HG03558 (cell line): ENCODE measurements around the gene TXNDC9.
"Not testable (repeated sequence)": the region's sequence is repeated elsewhere in the genome, so short reads cannot be mapped to it uniquely, and the experiment has no call there.

Source experiments
- ATAC-seq: cut with Tn5 transposase; IDR thresholded peaks from one replicate; pipeline ENCODE4 v1.9.1; 2021; ENCODE audit warnings: moderate number of reproducible peaks; ENCODE audit not compliant: unreplicated experiment; ENCODE audit errors: extremely low read depth

The TXNDC9 gene

DNA sequence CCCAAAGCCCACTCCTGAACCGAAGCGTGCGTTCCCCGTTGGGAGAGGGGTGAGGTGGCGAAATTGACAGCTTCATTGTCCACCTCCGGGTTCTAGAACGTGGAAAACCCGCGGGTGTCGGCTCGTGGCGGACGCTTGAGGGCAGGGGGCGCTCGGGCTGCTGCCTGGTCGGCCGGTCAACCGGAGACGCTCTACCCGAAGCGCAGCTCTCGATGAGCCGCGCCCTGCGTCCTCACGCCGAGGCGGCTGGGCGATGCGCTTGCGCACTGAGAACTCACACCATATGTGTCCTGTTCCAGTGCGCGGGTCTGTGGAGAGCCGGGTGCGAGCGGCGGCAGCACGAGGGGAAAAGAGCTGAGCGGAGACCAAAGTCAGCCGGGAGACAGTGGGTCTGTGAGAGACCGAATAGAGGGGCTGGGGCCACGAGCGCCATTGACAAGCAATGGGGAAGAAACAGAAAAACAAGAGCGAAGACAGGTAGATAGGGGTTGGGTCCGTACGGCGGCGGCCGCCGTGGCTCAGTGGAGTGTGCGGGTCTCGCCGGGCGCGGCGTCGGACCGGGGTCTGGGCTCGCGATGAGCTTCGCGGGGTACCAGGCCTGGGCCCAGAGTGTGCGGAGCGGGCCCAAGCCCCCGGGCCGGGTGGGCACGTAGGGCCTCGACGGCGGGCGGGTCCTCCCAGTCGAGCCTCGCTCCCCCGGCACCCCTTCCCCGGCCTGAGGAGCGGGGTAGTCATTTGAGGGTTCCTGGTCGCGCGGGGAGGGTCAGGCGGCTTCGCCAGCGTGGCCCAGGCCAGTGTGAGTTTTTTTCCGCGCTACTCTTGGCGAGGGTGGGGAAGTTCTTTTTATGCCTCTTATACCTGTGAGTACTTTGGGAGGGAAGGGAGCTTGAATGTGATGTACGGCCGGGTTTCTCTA is 1.2 kb upstream of the TXNDC9 start, which contains the start of gene EIF5B:
Gene EIF5B (plus strand): TSS at position 277 of the 916 bp plus-strand sequence. CDS start 166 bp downstream, at position 443.
- peak; percentile 44 for ATAC-seq

DNA sequence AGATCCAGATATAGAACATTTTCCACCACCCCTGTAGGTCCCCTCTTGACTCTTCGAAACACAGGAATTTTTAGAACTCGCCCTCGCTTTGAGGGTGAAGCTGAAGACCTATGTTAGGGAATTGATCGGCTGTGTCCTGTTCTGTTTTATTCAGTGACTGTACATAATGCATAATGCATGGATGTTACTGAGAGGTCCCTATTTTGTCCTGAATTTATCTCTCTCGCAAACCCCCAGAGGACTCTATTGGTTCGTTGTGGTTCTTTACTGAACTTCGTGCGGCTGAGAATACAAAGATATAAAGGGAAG is 625 bp upstream of the TXNDC9 start:
- no peak for ATAC-seq

DNA sequence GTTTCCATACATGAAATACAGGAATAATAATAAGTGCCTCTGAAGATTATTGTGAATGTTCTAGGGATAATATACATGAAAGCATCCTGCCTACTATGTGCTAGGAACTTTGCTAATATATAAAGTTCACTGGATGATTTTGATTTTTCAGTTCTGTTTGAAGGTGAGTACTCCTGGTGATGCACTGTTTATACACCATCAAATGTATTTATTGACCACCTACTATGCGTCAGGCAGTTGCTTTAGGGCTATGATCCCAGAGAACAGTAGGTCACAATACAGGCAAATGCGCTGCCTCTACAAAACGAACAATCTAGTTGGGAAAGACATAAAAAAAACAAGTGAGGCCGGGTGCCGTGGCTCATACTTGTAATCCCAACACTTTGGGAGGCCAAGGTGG is 10.7 kb downstream of the TXNDC9 start:
- ATAC-seq: no peak

DNA sequence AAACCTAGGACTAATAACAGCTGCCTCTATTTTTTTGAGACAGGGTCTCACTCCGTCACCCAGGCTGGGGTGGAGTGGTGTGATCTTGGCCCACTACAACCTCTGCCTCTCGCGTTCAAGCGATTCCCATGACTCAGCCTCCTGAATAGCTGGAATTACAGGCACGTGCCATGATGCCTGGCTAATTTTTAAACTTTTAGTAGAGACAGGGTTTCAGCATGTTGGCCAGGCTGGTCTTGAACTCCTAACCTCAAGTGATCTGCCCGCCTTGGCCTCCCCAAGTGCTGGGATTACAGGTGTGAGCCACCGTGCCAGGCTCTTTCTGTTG is 18.3 kb downstream of the TXNDC9 start:
- not testable (repeated sequence) for ATAC-seq

DNA sequence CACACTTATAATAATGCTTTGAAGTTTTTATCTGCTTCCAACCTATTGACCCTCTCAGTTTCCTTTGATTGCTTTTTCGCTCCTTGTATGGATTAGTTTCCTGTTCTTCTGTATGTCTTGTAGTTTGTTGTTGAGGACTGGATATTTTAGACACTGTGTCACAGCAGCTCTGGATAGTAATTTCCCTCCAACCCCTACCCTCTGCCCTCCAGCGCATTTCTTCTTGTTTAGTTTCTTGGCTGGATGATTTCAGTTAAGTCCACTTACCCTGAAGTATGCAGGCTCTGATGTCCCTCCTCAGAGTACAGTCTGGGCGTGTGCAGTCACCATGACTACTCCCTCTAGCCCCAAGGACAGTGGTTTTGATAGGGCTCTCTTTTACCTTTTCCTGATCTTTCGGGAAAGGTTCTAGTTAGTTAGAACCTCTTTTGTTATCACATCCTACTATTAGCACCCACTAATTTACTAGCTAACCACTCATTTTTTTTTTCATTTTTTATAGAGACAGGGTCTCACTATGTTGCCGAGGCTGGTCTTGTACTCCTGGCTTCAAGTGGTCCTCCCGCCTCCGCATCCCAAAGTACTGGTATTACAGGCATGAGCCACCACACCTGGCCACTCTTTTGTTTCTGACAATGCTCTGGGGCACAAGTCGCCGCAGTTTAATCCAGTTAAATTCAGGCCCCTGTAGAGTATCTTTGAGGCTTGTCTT is 18.8 kb downstream of the TXNDC9 start:
- ATAC-seq: no peak

DNA sequence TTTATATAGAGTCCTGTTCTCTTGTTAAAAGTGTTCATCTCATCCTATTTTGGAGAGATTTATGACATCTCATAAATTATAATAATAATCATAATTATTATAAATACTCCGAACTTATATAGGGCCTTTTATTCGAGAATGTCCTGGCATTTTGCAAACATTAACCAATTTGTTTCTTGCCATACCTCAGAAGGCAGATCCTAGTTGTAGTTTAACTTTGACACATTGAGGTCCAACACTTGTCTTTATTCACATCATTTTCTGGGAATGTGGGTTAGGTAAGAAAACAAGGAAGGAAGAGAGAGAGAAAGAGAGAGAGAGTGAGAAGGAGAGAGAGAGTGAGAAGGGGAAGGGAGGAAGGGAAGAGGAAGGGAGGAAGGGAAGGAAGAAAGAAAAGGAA is 35.0 kb downstream of the TXNDC9 start, which contains the start of gene LYG1:
Gene LYG1 (minus strand): TSS at position 101 of the 400 bp plus-strand sequence. CDS start 5,527 bp downstream, outside the sequence.
- not testable (repeated sequence) for ATAC-seq

DNA sequence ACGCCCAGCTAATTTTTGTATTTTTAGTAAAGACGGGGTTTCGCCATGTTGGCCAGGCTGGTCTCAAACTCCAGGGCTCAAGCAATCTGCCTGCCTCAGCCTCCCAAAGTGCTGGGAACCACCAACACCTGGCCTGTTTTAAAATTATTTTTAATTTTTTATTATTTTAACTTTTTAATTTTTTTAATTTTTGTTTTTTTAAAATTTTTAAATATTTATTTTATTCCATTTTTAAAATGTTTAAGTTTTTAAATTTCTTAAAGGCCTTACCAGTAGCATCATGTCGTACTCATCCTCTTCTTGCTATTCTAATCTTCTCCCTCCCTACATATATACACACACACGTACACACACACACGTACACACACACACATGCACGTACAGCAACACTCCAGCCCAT is 36.6 kb downstream of the TXNDC9 start:
- no peak for ATAC-seq

DNA sequence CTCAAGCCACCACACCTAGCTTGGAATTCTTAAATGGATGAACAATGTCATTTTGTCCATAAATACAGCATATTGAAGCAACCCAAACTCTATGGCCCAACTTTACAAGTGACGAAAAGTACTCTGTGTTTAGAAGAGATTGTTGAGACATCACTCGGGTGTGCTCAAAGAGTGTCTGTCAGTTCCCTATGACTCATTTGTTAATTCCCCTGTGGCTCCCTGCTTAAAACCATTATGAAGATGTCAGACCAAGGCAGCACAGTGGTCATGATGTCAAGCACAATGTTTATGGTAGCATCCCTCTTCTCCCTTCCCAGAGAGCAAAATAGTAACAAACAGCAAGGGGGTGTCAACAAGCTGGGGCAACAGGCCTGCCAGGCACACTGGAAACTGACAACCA is 38.1 kb downstream of the TXNDC9 start:
- ATAC-seq: no peak

DNA sequence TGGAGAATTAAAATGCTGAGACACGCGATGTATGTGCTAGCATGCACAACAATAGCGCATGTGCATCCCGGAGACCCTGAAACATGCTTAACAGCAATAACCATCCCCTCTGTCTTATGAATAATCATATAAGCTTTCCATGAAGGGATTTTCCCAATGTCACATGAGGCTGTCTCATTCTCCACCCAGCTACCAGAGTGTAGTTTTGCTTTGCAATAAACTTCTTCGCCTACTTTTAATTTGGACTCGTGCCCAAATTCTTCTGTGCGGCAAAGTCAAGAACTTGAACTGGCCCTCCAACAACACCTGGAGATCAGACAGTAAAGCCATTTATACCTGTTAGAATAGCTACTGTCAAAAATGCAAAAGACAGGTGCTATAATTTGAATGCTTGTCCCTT is 50.6 kb downstream of the TXNDC9 start:
- ATAC-seq: no peak

DNA sequence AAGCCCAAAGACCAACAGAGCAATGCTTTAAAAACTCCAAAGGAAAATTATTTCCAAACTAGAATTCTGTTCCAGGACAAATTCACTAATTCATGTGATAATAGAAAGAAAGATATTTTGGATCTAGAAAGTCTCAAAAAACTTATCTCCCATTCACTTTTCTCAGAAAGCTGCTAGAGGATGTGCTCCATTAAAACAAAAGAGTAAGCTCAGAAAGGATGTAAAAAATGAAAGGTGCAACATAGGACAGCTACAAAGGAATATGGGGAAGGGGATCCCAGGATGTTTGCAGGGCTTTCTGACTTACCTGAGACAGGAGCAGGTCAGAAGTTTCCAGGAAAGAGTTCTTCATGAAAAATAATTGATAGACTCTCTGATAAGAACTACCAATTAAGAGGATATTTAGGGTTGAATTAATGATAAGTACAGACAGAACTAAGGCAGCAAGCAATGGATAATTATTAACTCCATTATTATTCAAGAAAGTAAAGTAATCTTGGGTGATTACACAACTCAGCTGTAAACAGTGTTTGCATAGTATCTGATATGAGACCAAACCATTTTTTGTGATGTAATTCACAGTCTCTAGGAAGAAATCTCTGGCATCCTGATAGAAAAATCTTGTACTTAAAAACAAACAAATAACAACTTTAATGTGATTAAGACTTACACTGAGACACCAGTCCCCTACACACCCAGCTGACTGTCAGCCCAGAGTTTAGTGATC is 56.0 kb downstream of the TXNDC9 start:
- no peak for ATAC-seq

DNA sequence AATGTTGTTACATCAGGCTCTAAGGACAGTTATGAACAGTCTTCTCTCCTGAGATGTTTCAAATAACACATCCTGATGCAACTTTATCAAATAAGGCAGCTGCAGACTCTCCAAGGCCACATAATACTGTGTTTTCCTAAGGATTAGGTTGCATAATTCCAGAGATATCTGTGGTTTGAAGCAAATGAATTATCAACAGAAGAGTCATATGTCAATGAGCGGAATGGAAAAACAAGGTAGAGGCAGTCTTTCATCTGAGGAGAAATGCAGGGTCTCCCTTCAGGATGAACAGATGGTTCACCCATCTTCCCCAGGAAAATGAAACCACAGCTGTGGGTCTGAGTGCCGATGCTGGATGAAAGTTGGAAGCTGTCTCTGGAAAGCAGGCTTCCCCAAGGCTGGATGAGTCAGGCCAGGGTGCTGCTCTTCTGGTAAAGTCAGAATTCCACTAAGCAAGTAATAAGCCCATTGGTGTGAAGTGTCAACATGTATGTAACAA is 57.3 kb downstream of the TXNDC9 start:
- ATAC-seq: no peak

DNA sequence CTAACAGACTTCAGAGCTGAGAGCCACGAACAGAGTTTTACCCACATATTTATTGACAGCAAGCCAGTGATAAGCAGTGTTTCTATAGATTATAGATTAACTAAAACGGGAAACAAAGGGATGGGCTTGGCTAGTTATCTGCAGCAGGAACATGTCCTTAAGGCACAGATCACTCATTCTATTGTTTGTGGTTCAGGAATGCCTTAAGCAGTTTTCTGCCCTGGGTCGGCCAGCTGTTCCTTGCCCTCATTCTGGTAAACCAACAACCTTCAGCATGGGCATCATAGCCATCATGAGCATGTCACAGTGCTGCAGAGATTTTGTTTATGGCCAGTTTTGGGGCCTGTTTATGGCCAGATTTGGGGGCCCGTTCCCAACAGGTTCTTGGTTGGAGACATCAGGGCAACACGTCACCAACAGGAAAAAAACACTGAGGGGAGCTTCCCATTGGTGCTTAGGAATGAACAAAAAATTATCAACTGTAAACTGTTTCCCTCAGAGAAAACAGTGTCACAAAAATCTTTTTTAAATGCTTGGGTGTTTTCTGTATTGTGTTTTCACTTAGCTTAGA is 57.9 kb downstream of the TXNDC9 start:
- not testable (repeated sequence) for ATAC-seq

DNA sequence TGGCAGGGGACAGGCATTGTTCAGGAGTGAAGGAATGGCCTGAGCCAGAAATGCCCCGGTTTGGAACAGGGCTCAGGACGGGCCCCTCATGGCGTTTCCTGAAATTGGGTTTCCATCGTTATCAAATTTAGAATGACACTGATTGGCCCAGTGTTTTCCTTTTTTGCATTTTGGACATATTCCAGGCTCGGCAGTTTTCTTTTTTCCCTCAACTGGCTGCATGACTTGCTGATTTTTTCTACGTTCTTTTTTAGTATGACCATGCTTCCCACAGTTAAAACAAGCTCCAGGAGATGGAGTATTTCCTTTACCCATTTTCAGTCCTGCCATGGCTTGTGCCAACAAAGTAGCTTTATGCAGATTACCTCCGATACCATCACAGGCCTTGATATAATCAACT is 60.3 kb downstream of the TXNDC9 start:
- ATAC-seq: no peak
